ENCODE results near the gene RAB17.

The RAB17 gene

DNA sequence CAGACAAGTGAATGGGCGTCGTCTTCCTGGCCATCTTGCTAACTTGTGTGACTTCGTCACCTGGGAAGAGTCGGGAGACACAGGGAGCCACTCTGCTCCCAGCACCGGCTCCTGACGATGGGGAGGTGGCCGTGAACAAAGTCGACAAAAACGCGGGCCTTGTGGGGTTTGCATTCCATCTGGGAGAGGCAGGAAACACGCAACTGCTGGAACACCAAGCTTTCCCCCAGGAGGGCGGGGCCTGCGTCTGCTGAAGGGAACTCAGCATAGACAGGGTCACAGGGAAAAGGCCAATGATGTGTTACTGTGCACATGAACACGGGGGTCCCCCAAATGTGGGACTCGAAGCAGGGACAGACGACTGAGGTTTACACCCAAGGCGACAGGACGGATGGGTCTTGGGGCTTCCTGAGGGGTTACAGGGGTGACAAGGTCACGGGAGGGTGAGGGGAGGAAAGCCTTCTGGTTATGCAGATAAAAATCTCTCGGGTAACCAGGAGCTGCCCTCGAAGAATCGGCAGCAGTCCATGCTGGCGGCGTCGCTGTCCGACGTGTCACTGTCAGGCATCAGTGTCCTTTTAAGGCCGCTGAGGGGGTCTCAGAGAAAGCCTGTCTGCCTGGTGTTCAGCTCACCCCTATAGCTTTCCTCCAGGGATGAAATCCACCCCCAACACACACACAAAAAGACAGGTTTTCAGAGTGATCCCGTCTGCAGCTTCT is 52.4 kb downstream of the RAB17 start:
- no peak for DNase-seq (ENCODE audit: low read depth)

GRCh38 chr2:237536617-237537016 is 53.9 kb downstream of the RAB17 start:
- DNase-seq (ENCODE audit: low read depth): no peak

DNA sequence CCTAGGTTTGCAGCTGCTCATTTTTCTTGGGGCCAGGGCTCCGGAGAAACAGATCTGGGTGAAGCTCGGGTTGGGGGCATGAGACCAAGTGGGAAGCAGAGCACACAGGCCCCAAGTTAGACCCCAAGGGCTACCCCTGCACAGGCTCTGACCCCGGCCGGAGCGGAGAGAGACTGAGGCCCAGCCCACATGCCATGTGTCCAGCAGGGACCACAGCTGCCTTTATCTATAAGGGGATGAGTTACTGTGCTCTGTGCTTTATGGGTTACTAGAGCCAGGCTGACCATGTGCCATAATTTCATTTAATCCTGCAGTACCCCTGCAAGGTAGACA is 54.5 kb downstream of the RAB17 start:
- no peak for DNase-seq (ENCODE audit: low read depth)

DNA sequence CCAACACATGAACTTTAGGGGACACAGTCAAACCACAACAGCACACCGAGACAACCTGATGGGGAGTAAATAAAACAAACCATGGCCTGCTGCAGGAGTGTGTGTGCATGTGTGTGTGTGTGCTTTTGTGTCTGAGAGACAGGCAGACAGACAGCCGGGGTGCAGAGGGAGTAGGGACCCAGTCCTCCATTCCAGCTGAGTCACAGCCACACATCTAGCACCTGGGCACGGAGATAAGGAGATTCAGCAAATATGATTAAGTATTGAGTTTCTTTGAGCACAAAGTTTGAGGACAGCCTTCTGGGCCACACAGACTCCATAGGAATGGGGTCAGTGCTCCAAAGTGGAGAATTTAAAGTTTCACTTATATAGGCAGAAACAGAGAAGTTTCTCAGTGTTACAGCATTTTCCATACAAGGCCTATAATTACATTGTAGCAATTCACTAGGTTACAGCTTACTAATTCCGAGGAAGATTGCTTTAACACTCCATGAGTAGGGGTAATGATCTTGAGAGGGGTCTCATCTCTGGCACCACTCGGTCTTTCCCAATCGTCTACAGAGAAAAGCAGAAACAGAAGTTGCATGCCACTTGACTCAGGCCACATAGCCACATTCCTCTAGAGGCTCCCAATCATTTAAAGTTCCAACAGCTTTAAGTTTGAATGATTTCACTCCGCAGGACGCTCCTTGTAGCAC is 55.0 kb downstream of the RAB17 start:
- no peak for DNase-seq (ENCODE audit: low read depth)

- DNase-seq (ENCODE audit: low read depth): no peak
Measured at GRCh38 chr2:237534380-237534779, 56.2 kb downstream of the RAB17 start.

GRCh38 chr2:237533668-237534161 is 56.8 kb downstream of the RAB17 start:
- DNase-seq (ENCODE audit: low read depth): peak; percentile 10

DNA sequence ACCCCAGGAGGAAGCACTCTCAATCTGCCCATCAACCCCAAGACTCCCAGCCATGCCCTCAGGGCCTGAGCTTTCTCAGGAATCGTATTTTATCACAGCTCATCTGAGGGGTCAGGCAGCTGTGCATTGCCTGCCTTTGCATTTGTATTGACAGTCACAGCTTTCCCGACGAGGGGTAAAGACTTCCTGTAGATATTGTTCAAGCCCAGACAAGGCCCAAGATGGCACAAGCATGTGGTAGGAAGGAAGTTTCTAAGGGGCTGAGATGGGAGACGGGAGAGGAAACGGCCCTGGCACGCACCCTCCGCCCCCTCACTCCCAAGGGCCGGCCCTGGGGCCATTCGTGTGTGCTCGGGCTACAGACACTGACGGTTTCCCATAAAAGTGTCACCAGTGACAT is 58.4 kb downstream of the RAB17 start:
- DNase-seq (ENCODE audit: low read depth): no peak

GRCh38 chr2:237530472-237531433 is 59.8 kb downstream of the RAB17 start:
- DNase-seq (ENCODE audit: low read depth): no peak

DNA sequence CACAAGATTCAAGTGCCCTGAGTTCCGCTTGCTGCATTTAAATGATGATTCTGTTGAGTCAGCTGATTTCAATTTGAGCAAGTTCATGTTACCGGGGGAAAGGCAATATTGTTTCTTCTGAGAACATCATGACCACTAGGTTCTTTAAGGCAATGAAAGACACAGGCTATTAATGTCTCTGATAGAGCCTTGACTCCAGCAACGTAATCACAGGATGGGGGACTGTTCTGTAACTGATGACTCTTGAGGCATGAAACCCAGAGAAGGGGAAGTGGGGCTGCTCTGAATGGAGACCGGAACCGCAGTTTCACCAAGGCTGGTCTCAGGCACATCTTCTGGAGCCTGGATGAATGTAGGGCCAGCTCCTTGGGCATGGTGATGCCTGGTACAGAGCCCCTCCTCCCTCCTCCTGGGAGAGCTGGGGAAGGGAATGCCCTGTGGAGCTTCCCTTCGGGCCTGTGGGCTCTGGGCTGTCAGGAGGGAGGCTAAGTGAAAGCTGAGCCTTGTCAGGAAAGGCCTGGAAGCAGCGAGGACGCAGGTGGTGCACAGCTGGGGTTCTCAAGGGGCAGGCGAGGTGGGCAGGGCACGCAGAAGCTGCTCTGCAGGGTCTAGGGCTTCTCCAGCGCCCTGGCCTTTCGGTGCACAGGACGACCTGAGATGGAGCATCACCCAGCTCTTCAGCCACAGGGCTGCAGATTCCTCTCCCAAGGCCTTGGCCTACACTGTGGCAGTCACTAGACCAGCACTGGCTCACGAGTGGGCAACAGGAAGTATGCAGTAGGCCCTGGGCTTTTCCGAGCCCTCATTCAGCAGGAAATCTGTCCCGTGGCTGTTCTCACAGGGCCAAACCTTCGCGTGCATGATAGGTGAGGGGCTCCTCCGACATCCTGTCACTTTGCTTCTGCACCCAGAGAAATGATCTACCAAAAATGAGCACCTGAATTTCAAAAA is 60.8 kb downstream of the RAB17 start:
- DNase-seq (ENCODE audit: low read depth): no peak

DNA sequence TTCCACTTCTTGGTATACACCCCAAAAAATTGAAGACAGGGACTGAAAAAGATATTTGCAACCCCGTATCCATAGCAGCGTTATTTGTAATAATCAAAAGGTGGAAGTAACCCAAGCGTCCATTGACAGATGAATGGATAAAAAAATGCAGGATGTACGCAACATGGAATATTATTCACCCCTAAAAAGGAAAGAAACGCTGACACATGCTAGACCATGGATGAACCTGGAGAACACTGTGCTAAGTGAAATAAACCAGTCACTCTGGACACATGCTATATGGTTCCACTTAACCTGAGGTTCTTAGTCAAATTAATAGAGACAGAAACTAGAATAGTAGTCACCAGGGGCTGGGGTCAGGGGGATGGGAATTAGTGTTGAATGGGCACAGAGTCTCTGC is 62.8 kb downstream of the RAB17 start:
- no peak for DNase-seq (ENCODE audit: low read depth)

GRCh38 chr2:237527233-237527632 is 63.3 kb downstream of the RAB17 start:
- no peak for DNase-seq (ENCODE audit: low read depth)

- no peak for DNase-seq (ENCODE audit: low read depth)
Measured at GRCh38 chr2:237525559-237526157, 64.9 kb downstream of the RAB17 start.

GRCh38 chr2:237524631-237525030 is 65.9 kb downstream of the RAB17 start:
- DNase-seq (ENCODE audit: low read depth): no peak

Data from stromal cell of bone marrow (primary cell).